HG02759 (cell line): ENCODE data around the gene HDLBP.

Experiments
- ATAC-seq: cut with Tn5 transposase; IDR thresholded peaks from one replicate; pipeline ENCODE4 v1.9.1; 2021; ENCODE audit warnings: mild to moderate bottlenecking, moderate library complexity; ENCODE audit not compliant: unreplicated experiment

The HDLBP gene

GRCh38 chr2:241258505-241259280, 56.8 kb downstream of the HDLBP start:
- no peak for ATAC-seq

- no peak for ATAC-seq
These were observed 57.9 kb downstream of the HDLBP start for GRCh38 chr2:241257419-241258032.

DNA sequence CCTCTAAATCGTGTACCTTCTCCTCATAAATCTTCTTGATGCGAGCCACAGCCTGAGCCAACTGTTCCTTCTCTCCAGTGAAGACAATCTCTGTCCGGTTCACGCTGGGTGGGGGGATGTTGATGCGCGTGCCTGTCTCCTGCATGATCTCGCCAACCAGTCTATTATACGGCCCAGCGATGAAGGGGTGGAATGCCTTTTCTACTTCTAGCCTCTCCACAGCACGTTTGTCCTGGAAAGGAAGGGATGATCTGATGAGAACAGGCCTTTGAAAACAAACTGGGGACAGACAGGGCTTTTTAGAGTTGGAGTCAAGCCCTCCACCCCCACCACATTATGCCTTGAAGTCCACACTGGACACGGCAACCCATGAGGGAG, 59.3 kb downstream of the HDLBP start:
- ATAC-seq = no peak

GRCh38 chr2:241255542-241256167, 59.8 kb downstream of the HDLBP start:
- no peak for ATAC-seq

GRCh38 chr2:241254904-241255351, 60.5 kb downstream of the HDLBP start:
- no peak for ATAC-seq

DNA sequence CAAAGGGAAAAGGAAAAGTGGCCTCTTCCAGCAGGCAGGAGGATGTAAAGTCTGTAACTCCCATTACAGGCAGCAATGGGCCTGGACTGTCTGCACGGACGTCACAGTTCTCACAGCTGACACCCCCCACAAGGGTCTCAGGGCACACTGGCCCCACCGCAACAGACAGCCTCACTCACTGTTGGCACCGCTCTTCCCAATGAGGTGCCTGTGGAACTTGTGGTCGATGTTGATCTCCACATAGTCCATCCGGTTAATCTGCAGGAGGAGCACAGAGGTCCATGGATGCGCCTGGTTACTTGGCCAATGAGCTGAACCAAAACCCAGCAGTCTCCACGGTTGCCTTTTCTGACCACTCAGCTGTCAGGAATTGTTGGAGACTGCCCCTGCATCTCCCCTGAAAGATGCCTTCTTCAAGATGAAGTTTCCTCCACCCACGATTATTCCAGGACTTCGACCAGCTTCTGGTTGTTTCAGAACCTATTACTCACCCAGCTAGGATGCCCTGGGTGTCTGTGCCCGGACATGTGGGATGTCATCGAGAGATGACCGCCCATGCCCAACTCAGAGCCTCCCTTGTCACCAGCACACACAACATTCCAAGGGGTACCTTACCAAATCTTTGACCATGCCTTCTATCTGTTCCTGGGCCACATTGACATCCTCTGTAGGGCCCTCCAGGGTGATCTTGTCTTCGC, 62.5 kb downstream of the HDLBP start:
- ATAC-seq = no peak

GRCh38 chr2:241249654-241250053, 65.8 kb downstream of the HDLBP start:
- no peak for ATAC-seq

DNA sequence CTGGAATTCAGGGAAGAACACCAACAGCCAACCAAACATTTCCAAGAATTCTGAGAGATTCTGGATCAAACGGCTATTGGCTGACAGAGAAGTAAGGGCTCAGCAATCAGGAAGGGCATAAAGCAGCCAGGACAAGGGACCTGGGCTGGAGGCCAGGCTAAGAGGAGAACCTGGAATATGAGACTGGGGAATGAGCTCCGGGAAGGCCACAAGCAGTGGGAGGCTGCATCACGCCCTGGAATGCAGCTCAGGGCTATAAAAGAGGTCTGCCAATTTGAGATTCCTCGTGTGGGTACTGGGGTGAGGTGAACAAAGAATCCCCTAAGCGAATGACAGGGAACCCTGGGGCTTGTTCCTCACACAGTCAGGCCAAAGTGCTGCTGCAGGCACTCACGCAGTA, 66.6 kb downstream of the HDLBP start:
- ATAC-seq = no peak

DNA sequence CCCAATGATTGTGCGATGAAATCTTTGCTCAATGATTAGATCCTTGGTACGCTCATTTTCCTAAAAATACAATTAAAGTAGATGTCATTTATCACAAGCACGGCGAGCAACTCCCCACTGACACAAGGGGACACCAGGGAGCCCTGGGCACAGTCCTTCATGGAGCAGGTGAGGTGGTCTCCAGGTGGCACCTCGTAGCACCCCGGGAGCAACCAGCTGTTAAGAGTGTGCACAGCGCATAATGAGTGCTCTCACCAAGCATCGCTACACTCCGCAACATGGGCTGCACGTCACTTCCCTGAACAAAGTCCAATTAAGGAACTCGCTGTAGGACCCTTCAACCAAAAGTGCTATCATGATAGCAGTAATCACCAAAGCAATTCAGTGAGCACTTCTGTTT, 67.2 kb downstream of the HDLBP start:
- no peak for ATAC-seq

- ATAC-seq = no peak
These were observed 71.1 kb downstream of the HDLBP start for GRCh38 chr2:241244368-241244767.

DNA sequence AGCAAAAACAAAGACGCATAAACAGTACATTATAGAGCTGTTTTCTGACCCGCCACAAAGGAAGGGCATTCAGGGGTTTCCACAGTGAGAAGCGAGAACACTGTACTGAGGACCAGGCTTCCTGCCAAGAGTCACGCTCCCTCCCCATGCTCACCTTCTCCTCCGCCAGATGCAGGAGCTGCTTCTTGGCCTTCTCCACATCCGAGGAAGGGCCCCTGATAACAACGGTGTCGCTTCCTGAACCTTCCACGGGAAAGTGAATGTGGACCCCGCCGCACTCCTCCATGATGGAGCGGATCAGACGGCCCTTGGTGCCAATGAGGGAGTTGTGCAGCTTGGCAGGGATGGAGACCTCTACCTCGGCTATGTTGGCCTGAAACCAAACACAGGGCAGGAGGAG, 73.2 kb downstream of the HDLBP start:
- ATAC-seq = no peak

- ATAC-seq = no peak
These were observed 73.8 kb downstream of the HDLBP start for GRCh38 chr2:241241669-241242068.

DNA sequence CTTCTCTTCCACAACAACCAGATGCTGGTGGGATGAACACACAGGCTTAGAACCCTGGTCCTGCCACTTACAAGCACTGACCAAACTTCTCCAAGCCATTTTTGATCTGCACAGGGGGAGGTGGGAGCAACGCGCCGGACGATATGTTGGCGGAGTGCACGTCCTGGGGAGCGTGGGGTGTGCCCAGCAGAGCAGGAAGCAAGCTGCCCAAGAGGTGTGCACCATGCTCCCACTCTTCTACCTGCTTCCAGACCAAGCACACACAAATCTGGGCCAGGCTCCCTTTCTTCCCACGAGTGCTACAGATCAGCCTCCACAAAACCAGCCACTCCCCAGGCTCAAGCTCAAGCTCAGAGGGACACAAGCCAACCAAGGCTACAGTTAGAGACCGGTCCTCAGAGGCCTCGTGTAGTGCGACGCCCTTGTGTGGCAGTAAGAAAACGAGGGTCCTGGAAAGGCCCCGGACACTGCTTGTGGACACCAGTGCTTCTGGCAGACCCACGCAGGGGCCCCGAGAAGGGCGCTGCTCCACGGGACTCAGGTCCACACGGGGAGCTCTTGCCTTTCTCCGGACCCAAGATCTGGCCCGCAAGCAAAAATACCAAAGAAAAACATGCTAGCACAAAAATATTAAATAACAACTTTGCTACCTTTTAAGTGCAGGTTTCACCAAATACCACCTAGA, 75.0 kb downstream of the HDLBP start:
- ATAC-seq = no peak

GRCh38 chr2:241239552-241240202, 75.8 kb downstream of the HDLBP start:
- ATAC-seq = no peak

GRCh38 chr2:241238693-241239198, 76.7 kb downstream of the HDLBP start:
- ATAC-seq = no peak

DNA sequence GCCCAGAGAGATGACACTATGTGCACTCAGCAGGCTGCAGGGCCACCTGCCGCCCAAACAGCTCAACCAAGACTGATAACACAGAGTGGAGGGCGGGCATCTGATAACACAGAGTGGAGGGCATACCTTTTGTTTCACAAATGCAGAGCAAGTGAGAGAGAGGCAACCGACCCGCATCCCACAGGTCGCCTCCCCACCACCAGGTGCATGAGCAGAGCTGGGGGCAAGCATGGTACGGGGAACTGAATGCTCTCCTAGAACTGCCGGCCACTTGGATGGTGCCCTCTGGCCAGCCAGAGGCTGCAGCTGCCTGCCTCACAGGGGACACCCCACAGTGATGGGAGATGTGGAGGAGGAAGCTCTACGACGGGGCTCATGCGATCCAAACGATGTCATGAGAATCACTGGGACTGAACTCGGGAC, 77.5 kb downstream of the HDLBP start:
- ATAC-seq = no peak

GRCh38 chr2:241237047-241237446, 78.4 kb downstream of the HDLBP start:
- ATAC-seq = no peak

GRCh38 chr2:241235859-241236593, 79.4 kb downstream of the HDLBP start:
- ATAC-seq = no peak

- ATAC-seq = no peak
These were observed 80.3 kb downstream of the HDLBP start for GRCh38 chr2:241234962-241235740.
